ENCODE results near the gene GSX2. TPM values are rescaled to one million over a fixed set of nuclear protein-coding genes. Genes with fewer than 3 reads are reported as not detected.
"Not testable (repeated sequence)": the region's sequence is repeated elsewhere in the genome, so short reads cannot be mapped to it uniquely, and the experiment has no call there.

The GSX2 gene
- not detected for total RNA-seq
- long read RNA-seq: 0 reads

- intact Hi-C loops (cut with DNase I): no loop called here
- ATAC-seq (no peak), DNase-seq (ENCODE audit: missing footprints) (no peak)
These were observed at the start of gene GSX2 for GRCh38 chr4:54099748-54100574. TSS of gene GSX2 (plus strand) at chr4:54100163. CDS start at chr4:54100345, 182 bp downstream.

- intact Hi-C loops (cut with DNase I): no loop called here
- DNase-seq (ENCODE audit: missing footprints) (no peak), ATAC-seq (no peak)
These were observed 49.6 kb upstream of the GSX2 start for GRCh38 chr4:54050214-54050904.

DNA sequence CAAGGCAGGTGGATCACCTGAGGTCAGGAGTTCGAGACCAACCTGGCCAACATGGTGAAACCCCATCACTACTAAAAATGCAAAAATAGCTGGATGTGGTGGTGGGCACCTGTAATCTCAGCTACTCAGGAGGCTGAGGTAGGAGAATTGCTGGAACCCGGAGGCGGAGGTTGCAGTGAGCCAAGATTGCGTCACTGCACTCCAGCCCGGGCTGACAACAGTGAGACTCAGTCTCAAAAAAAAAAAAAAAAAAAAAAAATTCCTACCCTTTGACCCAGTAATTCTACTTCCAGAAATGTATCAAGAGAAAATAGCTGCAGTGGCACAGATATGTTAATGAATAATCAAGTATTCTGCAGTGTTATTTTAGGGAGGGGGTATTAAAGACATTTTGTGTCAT lies 46.6 kb upstream of the GSX2 start:
- ATAC-seq; intact Hi-C loops (cut with DNase I): not testable (repeated sequence)
- peak; percentile 68 for DNase-seq (ENCODE audit: missing footprints)

- intact Hi-C loops (cut with DNase I): no loop called here
- no peak for ATAC-seq
- no peak for DNase-seq (ENCODE audit: missing footprints)
These were observed 45.5 kb upstream of the GSX2 start for GRCh38 chr4:54054501-54054900.

- DNase-seq (ENCODE audit: missing footprints) (no peak), ATAC-seq (no peak)
- intact Hi-C loops (cut with DNase I): no loop called here
These were observed 44.5 kb upstream of the GSX2 start for GRCh38 chr4:54055494-54055893.

DNA sequence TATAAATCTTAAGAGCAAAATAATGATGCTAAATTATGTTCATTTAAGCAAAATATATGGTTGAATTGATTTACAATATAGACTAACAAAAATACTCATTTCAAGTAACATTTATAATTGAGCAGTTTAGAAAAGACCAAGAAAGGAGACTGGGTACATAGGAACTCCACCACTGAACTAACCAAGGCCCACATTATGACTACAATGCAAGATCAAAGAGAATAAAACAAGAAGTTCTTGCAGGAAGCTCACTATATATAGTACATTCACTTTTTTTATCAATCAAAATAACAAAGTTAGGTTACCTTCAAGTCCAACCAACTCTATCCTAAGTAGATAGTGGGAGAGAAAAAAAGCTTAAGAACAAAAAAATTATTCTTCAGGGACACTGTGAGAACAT lies 43.6 kb upstream of the GSX2 start:
- intact Hi-C loops (cut with DNase I): no loop called here

DNA sequence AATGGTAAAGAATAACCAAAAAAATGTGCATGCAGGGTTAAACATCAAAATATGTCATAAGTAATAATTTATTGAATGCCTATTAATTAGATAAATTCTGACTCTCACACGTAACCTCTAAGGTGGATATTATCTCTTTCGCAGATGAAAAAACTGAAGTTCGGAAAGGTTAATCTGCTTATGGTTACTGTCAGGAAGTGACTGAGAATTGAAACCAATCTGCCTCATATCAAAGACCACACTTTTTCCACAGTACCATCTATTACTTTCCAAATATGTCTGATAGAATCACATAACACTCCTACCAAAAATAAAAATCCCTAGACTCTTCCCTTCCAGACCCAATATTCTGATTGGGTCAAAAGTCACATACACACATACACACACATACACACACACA lies 41.8 kb upstream of the GSX2 start:
- DNase-seq (ENCODE audit: missing footprints) (no peak), ATAC-seq (no peak)
- intact Hi-C loops (cut with DNase I): no loop called here

More for the DNA sequence above, 43.6 kb upstream of the GSX2 start:
- DNase-seq (ENCODE audit: missing footprints) (no peak), ATAC-seq (no peak)

DNA sequence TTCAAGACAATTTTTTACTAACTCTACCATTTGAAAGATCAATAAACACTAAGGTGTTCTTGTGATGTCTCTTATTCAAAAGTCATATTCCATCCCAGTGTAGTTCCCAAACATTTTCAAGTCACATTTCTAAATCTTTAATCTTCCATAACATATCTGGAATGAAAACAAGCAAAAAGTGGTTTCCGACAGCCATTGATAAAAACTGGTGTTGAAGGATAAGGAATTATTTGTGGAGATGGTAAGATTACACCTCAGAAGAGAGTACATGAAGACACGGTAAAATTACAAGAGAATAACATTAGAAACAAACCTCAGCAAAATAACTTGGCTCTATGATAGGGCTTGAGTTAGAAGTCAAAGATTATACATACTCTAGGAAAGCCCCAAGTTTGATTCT lies 39.8 kb upstream of the GSX2 start:
- no peak for ATAC-seq
- intact Hi-C loops (cut with DNase I): loop anchor here (5.0 kb wide), 1 partner anchor 152 kb away; no protein-coding TSS in a partner anchor
- no peak for DNase-seq (ENCODE audit: missing footprints)

DNA sequence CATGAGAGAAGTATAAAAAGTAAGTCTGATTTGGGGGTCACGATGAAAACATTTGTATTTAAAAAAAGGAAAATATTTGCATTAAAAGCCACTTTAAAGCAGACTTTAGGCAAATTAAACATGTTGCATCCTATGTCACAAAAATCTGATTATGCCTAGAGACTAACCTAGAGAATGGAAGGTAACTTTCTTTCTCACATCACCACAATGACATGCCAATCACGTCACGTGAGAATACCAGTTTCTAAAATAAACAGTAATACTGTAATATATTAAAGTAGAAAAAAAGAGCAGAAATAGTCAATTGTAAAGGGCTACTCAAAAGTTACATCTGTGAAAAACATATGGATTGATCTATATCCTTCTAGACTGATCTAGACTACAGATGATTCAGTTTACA lies 38.9 kb upstream of the GSX2 start:
- intact Hi-C loops (cut with DNase I): loop anchor here (5.0 kb wide), 1 partner anchor 151 kb away; no protein-coding TSS in a partner anchor
- no peak for DNase-seq (ENCODE audit: missing footprints)
- ATAC-seq: no peak

GRCh38 chr4:54061873-54062272 lies 38.1 kb upstream of the GSX2 start:
- DNase-seq (ENCODE audit: missing footprints): no peak
- ATAC-seq: no peak
- intact Hi-C loops (cut with DNase I): loop anchor here (5.0 kb wide), 1 partner anchor 150 kb away; no protein-coding TSS in a partner anchor

DNA sequence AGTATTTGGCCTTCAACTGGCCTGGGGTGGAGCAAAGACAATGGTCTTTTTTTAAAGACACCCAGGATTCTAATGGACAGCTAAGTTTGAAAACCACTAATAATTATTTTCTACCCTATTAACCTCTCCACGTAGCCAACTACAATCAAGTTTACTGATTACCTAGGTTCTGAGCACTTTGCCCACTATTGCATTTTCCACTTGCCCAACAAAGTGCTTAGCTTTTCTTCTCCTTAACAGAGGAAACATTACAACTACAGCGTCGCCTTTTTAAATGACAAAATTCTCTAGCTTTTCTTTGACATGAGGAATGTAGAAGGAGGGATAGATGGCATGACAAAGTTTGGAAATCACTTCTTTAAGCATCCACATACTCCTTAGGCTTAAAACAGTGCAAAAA lies 37.6 kb upstream of the GSX2 start:
- no peak for ATAC-seq
- intact Hi-C loops (cut with DNase I): loop anchor here (5.0 kb wide), 1 partner anchor 150 kb away; no protein-coding TSS in a partner anchor
- DNase-seq (ENCODE audit: missing footprints): no peak

- intact Hi-C loops (cut with DNase I): loop anchor here (5.0 kb wide), 1 partner anchor 149 kb away; no protein-coding TSS in a partner anchor
- ATAC-seq: no peak
These were observed 36.7 kb upstream of the GSX2 start for GRCh38 chr4:54063229-54063628.

DNA sequence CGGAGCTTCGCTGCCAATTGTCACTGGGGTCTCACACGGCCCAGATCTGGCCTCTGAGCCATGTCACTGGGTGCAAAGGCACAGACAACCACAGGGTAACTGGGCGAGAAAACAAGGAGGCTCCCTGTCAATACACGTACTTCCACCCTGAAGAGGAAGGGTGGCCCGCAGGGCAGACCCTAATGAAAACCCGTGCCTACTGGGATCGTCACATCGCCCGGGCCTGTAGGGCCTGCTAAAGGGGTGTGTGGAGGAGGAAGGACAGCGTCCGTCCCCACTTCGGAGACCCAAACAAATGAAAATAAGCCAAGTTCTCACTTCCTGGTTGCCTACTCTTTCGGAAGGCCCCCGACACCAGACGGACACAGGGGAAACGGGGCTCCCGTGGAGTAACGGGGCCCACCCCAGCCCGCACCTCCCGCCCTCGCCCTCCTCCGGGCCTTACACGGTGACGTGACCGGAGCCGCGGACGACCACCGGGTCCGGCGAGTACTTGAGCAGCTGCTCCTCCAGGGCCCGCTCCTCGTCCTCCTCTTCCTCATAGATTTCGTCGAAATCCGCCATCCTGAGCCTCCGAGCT lies 36.1 kb upstream of the GSX2 start:
- peak; percentile 73 for DNase-seq (ENCODE audit: missing footprints)
- peak; percentile 30 for ATAC-seq
- intact Hi-C loops (cut with DNase I): loop anchor here (5.0 kb wide), 1 partner anchor 148 kb away; no protein-coding TSS in a partner anchor

More at GRCh38 chr4:54063229-54063628, 36.7 kb upstream of the GSX2 start:
- no peak for DNase-seq (ENCODE audit: missing footprints)

GRCh38 chr4:54064317-54065111 lies 35.4 kb upstream of the GSX2 start, which contains the start of gene CHIC2:
TSS of gene CHIC2 (minus strand) at chr4:54064605. CDS start at chr4:54064300, 305 bp downstream.
- intact Hi-C loops (cut with DNase I): loop anchor here (5.0 kb wide), 1 partner anchor 148 kb away; no protein-coding TSS in a partner anchor
- DNase-seq (ENCODE audit: missing footprints) (peak; percentile 98), ATAC-seq (peak; percentile 90)

- ATAC-seq: no peak
- intact Hi-C loops (cut with DNase I): no loop called here
- DNase-seq (ENCODE audit: missing footprints): no peak
These were observed 34.5 kb upstream of the GSX2 start for GRCh38 chr4:54065282-54066087.

DNA sequence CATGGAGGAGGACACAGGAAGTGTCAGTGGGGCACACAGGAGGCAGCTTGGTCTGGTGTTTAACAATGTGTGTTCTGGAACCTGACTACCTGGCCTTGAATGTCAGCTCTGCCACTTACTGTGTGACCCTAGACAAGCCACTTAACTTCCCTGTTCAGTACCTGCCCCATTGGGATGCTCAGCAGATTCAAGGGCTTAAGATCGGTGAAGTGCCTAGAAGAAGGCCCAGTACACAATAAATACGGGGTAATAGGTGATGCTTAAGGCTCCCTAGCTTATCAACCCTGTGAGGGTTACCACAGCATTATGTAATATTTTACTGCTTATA lies 33.9 kb upstream of the GSX2 start:
- intact Hi-C loops (cut with DNase I): no loop called here

GRCh38 chr4:54066718-54067129 lies 33.2 kb upstream of the GSX2 start:
- DNase-seq (ENCODE audit: missing footprints) (no peak), ATAC-seq (peak; percentile 14)
- intact Hi-C loops (cut with DNase I): no loop called here

More for the DNA sequence above, 33.9 kb upstream of the GSX2 start:
- ATAC-seq (no peak), DNase-seq (ENCODE audit: missing footprints) (no peak)

DNA sequence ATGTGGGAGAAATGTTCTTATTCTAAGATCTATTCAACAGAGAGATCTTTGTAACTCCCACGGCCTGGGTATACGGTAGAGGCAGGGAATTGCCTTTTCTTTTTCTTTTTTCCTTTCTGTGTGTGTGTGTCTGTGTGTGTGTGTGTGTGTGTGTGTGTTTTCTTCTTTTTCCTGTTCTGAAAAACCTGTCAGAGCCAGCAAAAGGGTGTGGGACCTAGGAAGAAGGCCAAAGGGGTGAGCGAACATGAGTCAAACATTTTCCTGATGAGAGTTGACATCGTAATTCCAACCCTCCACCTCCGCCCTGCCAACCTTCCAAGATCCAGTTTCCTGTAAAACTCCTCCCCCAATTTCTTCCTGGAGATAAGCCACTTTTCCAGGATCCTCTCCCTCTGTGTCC lies 32.8 kb upstream of the GSX2 start:
- intact Hi-C loops (cut with DNase I): no loop called here
- peak; percentile 26 for ATAC-seq
- DNase-seq (ENCODE audit: missing footprints): no peak
